Measurements from ENCODE around the gene ZFYVE28. TPM values are rescaled to one million over a fixed set of nuclear protein-coding genes. Genes with fewer than 3 reads are reported as not detected.

ZFYVE28 gene
- total RNA-seq, 4 donors from 2014 or later, result 20.6 to 153 (median 63.2) TPM

- DNase-seq, result peak in 1 of 3 donors; percentile 46
- Histone ChIP-seq H3K4me1 (peaks cover 0 to 30% (median 7%) of the 10 kb centered on the region in 4 donors), H3K4me3 (no peak overlapping the region), H3K9me3 (no peaks in the 10 kb centered on the region), H3K27ac (no peak overlapping the region), H3K27me3 (no peaks in the 10 kb centered on the region), H3K36me3 (no peaks in the 10 kb centered on the region)
- TF ChIP-seq POLR2A (IDR thresholded peaks at IDR 0.05) (no peak), CTCF (IDR thresholded peaks at IDR 0.05) (no peak)
Measured at GRCh38 chr4:2400841-2401609, 17.4 kb downstream of the ZFYVE28 start.

GRCh38 chr4:2399631-2400190 lies 18.7 kb downstream of the ZFYVE28 start:
- Histone ChIP-seq H3K4me3 (no peak overlapping the region), H3K9me3 (no peaks in the 10 kb centered on the region), H3K36me3 (no peaks in the 10 kb centered on the region), H3K27ac (no peak overlapping the region), H3K27me3 (no peaks in the 10 kb centered on the region), H3K4me1 (peaks cover 0 to 30% (median 9%) of the 10 kb centered on the region in 4 donors)
- no peak for DNase-seq
- TF ChIP-seq POLR2A (IDR thresholded peaks at IDR 0.05) (no peak), CTCF (IDR thresholded peaks at IDR 0.05) (no peak)

- Histone ChIP-seq H3K27me3 (no peaks in the 10 kb centered on the region), H3K4me3 (no peak overlapping the region), H3K9me3 (no peaks in the 10 kb centered on the region), H3K4me1 (peaks cover 0 to 30% (median 9%) of the 10 kb centered on the region in 4 donors), H3K27ac (no peak overlapping the region), H3K36me3 (no peaks in the 10 kb centered on the region)
- DNase-seq, result no peak
- TF ChIP-seq POLR2A (IDR thresholded peaks at IDR 0.05) (no peak), CTCF (IDR thresholded peaks at IDR 0.05) (no peak)
Measured at GRCh38 chr4:2399216-2399615, 19.2 kb downstream of the ZFYVE28 start.

GRCh38 chr4:2397596-2398379 lies 20.7 kb downstream of the ZFYVE28 start:
- no peak overlapping the region for H3K4me3 ChIP-seq
- H3K27me3 ChIP-seq, result no peaks in the 10 kb centered on the region
- no peak for DNase-seq
- no peaks in the 10 kb centered on the region for H3K36me3 ChIP-seq
- H3K4me1 ChIP-seq, result peaks cover 4 to 32% (median 12%) of the 10 kb centered on the region in 4 donors
- no peaks in the 10 kb centered on the region for H3K9me3 ChIP-seq
- TF ChIP-seq POLR2A (IDR thresholded peaks at IDR 0.05), result no peak
- no peak for TF ChIP-seq CTCF (IDR thresholded peaks at IDR 0.05)
- no peak overlapping the region for H3K27ac ChIP-seq

- H3K27me3 ChIP-seq, result no peaks in the 10 kb centered on the region
- no peak for TF ChIP-seq POLR2A (IDR thresholded peaks at IDR 0.05)
- TF ChIP-seq CTCF (IDR thresholded peaks at IDR 0.05), result peak in 3 of 6 experiments; percentile 43 to 53 (median 46)
- DNase-seq, result peak in 2 of 3 donors; percentile 64 to 67
Measured at GRCh38 chr4:2396781-2397368, 21.6 kb downstream of the ZFYVE28 start.

More at GRCh38 chr4:2396781-2397368, 21.6 kb downstream of the ZFYVE28 start:
- no peak overlapping the region for H3K27ac ChIP-seq
- no peaks in the 10 kb centered on the region for H3K36me3 ChIP-seq
- no peaks in the 10 kb centered on the region for H3K9me3 ChIP-seq
- no peak overlapping the region for H3K4me3 ChIP-seq
- peaks cover 4 to 23% (median 10%) of the 10 kb centered on the region in 4 donors for H3K4me1 ChIP-seq

Measured in Peyer's patch (tissue), 4 donors.